ENCODE data around the gene PXT1.

GRCh38 chr6:36478051-36478526 is 35.4 kb upstream of the PXT1 start:
- TF ChIP-seq, protein P1, sequence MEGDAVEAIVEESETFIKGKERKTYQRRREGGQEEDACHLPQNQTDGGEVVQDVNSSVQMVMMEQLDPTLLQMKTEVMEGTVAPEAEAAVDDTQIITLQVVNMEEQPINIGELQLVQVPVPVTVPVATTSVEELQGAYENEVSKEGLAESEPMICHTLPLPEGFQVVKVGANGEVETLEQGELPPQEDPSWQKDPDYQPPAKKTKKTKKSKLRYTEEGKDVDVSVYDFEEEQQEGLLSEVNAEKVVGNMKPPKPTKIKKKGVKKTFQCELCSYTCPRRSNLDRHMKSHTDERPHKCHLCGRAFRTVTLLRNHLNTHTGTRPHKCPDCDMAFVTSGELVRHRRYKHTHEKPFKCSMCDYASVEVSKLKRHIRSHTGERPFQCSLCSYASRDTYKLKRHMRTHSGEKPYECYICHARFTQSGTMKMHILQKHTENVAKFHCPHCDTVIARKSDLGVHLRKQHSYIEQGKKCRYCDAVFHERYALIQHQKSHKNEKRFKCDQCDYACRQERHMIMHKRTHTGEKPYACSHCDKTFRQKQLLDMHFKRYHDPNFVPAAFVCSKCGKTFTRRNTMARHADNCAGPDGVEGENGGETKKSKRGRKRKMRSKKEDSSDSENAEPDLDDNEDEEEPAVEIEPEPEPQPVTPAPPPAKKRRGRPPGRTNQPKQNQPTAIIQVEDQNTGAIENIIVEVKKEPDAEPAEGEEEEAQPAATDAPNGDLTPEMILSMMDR (IDR thresholded peaks at IDR 0.05; ENCODE audit: poor library complexity, severe bottlenecking): no peak
- TF ChIP-seq EZH2 (IDR thresholded peaks at IDR 0.05; ENCODE audit: borderline replicate concordance, insufficient read depth, low read length, poor library complexity, severe bottlenecking): no peak
- TF ChIP-seq, protein P2, sequence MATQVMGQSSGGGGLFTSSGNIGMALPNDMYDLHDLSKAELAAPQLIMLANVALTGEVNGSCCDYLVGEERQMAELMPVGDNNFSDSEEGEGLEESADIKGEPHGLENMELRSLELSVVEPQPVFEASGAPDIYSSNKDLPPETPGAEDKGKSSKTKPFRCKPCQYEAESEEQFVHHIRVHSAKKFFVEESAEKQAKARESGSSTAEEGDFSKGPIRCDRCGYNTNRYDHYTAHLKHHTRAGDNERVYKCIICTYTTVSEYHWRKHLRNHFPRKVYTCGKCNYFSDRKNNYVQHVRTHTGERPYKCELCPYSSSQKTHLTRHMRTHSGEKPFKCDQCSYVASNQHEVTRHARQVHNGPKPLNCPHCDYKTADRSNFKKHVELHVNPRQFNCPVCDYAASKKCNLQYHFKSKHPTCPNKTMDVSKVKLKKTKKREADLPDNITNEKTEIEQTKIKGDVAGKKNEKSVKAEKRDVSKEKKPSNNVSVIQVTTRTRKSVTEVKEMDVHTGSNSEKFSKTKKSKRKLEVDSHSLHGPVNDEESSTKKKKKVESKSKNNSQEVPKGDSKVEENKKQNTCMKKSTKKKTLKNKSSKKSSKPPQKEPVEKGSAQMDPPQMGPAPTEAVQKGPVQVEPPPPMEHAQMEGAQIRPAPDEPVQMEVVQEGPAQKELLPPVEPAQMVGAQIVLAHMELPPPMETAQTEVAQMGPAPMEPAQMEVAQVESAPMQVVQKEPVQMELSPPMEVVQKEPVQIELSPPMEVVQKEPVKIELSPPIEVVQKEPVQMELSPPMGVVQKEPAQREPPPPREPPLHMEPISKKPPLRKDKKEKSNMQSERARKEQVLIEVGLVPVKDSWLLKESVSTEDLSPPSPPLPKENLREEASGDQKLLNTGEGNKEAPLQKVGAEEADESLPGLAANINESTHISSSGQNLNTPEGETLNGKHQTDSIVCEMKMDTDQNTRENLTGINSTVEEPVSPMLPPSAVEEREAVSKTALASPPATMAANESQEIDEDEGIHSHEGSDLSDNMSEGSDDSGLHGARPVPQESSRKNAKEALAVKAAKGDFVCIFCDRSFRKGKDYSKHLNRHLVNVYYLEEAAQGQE (IDR thresholded peaks at IDR 0.05; ENCODE audit: borderline replicate concordance): no peak
- TF ChIP-seq POLR2AphosphoS5 (IDR thresholded peaks at IDR 0.05): no peak
- TF ChIP-seq SMC3 (conservative IDR thresholded peaks at IDR 0.05; ENCODE audit: poor library complexity): no peak
- TF ChIP-seq TAF1 (IDR thresholded peaks at IDR 0.05; ENCODE audit: low read depth): no peak
